NCI-H2171 (cell line): Measurements from ENCODE around the gene CCN5.

Experiments
- DNase-seq: peaks from one replicate; lab custom pipeline; 2025; lab: John Stamatoyannopoulos, UW

Gene CCN5

DNA sequence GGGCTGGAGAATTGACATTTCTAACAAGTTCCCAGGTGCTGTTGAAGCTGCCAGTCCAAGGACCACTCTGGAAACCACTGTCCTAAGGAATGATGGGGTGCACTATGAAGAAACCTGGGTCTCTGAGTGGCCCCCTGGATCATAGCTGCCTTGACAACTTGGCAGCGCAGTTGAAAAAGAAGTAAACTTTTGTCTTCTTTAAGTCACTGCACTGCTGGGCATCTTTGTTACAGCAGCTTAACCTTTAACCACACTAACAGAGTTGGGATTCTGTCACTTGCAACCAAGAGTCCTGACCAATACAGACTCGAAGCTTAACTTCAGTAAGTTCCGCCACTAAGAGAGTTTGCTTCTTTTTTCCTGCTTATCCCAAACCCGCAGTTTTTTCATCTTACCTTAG, 21.9 kb downstream of the CCN5 start:
- no peak for DNase-seq

DNA sequence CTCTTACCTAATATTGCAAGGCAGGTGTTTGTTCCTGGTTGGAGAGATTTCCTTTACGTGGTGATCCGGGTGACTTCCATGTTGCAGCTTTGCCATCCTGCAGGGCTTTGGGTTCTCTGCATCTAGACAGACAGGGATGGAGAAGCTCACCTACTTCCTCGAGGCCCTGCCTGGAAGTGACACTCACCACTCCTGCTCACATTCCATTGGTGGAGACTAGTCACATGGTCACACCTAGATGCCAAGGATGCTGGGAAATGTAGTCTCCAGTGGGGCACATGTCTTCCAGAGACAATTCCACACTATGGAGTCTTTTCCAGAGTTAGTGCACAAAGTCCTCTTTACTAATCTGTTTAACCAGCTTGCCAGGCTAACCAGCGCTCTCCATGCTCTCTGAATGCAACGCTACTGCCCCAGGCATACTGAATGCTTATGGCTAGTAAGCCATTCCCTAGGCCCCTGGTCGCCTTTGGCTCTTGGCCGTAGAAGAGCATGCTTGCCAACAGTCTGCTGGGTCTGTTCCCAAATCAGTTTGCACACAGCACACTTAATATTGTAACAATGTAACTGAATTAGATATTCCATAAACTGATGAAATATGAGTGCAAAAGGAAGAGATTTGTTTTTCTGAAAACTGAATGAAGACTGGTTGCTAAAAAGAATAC, 23.8 kb downstream of the CCN5 start:
- DNase-seq, result peak; percentile 74

DNA sequence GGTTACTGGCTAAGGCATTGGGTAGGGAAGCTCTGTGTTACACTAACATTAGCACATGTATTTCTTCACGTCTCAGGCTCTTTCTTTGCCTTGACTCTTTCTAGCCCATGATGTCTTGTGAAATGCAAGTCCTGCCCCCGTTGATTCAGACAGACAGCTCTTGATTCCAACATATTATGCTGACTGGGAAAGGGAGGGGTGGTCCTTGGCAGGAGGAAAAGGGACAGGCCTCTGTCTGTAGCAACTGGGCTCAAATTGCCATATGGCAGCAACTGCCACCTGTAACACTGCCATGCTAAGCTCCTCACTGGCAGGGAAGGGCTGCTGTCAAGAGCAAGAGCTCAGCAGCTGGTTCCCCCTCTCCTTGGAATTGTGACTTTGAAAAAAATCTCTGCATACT, 24.8 kb downstream of the CCN5 start:
- DNase-seq, result peak; percentile 82

DNA sequence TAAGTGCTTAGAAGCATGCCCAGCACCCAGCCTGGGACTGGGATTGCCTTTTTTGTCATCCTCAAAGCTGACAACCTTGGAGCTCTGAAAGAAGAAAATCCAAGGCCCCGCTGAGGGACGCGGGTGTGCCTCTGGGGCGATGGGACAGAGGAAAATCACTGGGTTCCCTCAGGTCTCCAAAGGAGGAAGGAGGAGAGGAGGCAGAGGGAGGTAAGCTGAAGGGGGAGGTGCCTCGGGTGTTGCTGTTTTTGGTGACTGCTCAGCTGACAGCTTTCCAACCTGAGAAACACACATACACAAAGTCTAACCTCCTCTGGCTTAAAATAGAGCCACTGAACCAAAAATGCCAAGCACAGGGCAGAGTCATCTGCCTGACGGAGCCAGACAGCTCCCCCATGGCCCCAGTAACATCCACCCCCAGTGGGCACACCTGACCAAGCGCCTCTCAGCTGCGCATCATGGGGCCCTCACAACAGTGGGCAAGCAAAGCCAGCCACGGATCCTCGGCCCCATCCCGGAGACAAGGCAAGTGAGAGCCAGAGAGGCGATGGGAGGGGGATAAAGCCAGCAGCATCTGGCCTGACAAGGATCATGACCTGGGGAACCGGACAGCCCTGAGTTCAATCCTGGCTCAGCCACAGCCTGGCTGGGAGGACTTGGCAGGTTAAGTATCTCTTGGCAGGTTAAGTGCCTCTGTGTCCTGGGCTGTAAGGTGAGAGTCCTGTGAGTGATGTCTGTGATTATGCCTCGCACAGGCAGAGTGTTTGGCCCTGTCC, 27.3 kb downstream of the CCN5 start:
- DNase-seq, result no peak

DNA sequence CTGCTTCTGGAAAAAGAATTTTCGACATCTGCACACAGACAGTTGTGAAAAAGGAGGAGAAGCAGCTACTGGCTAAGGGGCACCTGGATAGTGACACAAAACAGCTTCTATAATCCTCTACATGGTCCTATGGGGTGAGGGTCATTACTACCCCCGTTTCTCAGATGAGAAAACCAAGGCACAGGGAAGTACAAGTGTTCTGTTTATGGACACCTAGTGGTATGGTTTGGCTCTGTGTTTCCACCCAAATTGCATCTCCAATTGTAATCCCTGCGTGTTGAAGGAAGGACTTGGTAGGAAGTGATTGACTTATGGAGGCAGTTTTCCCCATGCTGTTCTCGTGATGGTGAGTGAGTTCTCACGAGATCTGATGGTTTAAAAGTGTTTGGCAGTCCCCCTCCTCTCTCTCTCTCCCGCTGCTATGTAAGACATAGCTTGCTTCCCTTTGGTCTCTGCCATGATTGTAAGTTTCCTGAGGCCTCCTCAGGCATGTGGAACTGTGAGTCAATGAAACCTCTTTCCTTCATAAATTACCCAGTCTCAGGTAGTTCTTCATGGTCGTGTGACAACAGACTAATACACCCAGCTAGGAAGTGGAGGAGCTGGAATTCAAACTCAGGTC, 28.0 kb downstream of the CCN5 start:
- no peak for DNase-seq

DNA sequence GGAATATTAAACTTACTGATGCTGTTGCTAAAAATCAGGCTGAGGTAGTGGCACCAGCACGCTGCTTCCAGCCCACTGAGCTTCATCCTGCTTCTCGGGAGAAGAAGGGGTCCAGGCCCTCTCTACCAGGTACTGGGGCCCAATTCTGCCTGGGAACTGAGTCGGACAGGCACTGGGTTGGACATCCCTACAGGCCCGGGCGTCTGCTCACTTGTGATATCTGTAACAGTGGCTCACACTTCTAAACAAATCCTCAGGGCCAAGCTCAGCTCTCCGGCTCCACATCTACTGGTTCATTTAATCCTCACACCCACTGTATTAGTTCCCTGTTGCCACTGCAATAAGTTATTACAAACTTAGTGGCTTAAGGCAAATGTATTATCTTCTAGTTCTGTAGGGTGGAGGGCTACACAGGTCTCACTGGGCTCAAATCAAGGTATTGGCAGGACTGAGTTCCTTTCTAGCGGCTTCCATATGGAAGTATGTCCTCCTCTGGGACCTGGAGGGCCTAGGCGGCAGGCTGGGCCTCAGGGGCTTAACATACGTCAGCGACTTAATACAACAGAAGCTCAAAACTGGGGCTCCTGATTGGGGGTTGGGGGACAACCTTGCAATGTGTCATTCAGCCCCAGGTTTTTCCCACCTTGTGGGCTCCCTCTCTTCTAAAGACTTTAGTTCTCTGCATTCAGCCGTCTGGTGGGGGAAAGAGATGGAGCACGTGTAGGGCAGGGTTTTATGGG, 28.9 kb downstream of the CCN5 start:
- DNase-seq, result no peak

DNA sequence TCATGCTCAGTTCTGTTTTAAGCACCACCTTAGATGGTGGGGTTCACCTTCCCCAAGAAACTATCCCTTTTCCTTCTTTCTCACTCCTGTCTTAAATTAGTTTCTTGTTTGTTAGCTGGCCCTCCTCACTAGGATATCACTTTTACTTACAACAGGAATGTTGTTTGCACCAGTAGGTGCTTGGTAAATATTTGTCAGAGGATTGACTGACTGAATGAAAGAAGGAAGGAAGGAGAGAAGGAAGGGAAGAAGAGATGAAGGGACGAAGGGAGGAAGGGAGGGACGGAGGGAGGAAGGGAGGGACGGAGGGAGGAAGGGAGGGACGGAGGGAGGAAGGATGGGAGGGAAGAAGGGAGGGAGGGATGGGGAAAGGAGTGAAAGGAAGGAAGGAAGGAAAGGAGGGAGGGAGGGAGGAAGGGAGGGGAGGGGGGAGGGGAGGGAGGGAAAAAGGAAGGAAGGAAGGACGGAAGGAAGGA, 30.0 kb downstream of the CCN5 start:
- DNase-seq, result no peak

DNA sequence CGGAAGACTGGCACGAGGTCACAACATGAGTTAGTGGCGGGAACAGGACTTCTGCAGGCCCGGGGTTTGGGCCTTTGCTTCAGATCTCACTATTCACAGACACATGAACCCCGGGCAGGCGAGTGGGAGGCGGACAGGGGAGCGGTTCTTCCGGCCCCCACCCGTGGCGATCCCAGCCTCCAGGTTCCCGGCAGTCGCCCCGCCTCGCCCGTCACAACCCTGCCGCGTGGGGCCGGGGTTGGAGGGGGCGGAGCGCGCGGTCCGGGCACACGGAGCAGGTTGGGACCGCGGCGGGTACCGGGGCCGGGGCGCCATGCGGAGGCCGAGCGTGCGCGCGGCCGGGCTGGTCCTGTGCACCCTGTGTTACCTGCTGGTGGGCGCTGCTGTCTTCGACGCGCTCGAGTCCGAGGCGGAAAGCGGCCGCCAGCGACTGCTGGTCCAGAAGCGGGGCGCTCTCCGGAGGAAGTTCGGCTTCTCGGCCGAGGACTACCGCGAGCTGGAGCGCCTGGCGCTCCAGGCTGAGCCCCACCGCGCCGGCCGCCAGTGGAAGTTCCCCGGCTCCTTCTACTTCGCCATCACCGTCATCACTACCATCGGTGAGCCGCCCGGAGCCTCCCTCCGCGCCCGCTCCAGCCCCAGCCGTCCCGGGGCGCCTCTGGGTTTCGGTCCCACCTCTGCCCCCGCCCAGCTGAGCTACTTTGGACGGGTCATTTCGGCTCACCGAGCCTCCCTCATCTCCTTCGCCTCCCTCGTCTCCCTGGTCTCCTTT, 30.6 kb downstream of the CCN5 start, which contains the start of gene KCNK15:
TSS of gene KCNK15 (plus strand) at position 268 of the 769 bp plus-strand sequence. CDS start at position 314, 46 bp downstream.
- DNase-seq, result no peak

DNA sequence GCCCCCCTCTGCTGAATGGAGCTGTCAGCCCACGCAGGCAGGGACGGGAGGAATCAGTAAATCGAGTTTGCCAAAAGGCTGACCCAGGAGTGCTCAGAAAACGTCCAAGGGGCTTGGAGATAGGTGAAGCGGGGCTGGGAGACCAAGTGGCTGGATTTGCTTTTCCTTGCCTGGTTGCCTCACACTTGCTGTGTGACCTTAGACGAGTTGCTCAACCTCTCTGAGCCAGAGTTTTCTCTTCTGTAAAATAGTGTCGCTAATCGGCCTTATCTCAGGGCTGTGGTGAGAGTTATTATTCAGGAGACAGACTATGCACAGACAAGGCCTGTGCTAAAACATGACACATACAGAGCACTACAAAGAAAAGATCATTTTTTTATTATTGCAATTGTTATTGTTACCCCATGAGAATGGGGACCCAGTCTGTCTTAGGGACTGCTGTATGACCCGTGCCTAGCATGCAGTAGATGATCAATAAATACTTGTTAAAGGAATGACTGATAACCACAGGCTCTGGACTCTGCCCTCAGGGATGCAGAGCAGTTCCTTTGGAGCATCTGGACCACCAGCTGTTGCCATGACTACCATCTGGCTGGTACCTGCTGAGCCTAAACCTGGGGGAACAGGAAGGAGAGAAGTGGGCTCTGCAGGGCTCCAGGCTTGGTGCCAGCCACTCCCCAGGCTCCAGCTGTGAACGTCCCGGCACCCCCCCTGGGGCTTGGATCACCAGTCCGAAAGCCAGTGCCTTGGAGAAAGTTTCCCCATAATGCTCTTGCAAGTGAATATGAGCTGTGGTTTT, 31.4 kb downstream of the CCN5 start:
- peak; percentile 88 for DNase-seq

DNA sequence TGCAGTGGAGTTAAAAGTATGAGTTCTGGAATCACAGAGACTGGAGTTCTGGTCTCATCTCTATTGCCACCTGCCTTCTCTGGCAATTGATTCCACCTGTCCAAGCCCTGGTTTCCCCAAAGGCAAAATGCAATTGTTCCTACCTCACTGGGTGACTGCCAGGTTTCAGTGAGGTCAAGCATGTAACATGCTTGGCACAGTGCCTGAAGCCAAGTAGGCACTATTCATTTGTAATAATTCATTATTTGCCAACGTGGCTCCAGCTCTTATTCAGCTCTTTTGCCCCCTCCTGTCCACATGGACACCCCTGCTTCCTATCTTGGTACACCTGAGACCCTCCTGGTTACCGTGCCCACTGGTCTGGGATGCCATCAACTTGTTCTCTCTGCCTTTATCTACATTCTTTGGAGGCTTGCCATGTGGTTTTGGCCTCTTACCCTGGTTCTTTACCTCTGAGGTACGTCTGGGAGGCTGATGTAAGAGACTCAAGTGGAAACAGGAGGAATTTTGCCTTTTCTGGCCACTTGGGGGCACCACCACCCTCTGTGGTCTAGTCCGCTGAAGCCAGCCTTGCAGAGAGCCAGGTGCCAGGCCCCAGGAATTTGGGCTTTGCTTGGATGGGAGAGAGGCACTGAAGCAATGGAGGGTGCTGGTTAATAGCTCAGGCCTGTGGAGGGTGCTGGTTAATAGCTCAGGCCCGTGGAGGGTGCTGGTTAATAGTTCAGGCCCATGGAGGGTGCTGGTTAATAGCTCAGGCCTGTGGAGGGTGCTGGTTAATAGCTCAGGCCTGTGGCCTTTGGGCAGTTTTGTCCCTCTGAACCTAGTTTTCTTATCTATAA, 32.2 kb downstream of the CCN5 start:
- peak; percentile 88 for DNase-seq

DNA sequence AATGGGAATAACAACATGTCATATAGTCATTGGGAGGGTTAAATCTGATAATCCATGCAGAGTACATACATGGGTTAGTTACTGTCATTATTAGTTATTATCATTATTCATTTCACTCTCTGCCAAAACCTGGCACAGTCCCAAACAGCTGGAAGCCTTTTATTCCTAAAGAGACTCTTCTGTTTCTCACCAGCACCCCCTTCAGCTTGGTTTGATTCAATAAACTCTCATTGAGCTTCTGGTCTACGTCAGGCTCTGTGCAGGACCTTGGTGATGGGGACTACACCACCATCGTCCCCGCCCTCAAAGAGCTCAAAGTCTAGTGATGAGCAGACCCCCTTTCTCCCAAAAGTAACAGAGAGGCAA, 32.8 kb downstream of the CCN5 start:
- no peak for DNase-seq

DNA sequence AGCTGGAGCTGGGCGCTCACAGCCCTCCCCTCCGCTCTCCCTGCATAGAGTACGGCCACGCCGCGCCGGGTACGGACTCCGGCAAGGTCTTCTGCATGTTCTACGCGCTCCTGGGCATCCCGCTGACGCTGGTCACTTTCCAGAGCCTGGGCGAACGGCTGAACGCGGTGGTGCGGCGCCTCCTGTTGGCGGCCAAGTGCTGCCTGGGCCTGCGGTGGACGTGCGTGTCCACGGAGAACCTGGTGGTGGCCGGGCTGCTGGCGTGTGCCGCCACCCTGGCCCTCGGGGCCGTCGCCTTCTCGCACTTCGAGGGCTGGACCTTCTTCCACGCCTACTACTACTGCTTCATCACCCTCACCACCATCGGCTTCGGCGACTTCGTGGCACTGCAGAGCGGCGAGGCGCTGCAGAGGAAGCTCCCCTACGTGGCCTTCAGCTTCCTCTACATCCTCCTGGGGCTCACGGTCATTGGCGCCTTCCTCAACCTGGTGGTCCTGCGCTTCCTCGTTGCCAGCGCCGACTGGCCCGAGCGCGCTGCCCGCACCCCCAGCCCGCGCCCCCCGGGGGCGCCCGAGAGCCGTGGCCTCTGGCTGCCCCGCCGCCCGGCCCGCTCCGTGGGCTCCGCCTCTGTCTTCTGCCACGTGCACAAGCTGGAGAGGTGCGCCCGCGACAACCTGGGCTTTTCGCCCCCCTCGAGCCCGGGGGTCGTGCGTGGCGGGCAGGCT, 35.1 kb downstream of the CCN5 start:
- DNase-seq, result no peak

DNA sequence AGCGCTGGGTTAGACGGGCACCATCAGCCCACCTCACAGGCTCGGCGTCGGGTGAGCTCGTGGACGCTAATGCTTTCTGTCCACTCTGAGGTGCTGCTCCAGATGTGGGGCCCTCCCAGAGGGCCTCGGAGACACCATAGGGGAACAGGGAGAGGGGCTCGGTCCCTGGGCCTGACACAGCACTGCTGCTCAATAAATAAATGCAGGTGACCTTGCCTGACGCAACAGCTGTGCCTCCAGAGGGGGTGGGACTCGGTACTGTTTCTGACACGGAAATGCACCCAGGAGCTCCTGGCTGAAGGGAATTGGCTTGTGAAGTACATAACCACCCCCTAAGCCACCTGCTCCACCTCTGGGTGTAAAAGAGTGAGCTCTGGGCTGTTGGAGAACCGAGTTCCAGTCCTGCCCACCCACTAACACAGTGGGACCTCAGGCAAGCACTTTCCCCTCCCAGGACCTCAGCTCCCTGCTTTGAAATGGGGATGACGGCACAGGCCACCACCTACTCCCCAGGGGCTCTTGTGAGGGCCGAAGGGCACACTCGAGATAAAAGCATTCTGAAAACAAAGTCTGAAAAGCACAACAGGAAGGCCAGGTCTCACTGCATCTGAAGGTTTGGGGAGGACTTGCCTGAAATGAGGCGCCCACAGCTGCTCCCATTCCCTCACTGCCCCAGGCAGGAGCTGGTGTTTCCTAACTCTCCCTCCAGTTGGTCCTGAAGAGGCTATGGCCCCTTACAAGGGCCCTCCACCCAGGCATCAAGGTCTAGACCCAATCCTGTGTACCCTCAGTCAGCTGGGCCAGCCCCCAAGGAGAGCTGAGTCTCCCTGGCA, 37.1 kb downstream of the CCN5 start:
- no peak for DNase-seq

DNA sequence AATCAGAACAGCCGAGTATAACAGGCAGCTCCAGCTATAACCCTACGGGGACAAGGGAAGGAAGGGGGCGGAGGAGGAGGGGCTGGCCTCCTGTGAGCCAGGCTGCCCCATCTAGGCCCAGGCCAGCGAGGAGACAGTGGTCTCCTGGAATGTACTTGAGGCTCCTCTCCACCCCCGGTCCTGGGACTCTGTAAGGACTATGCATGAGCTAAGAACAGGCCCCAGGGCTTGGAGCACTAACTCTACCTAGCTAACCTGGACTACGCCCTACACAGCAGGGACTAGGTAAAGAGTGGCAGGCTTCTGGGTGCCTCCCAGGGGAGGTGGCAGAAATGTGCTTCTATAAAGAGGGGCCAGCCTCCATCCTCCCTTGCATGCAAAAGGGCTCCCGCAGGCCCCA, 39.4 kb downstream of the CCN5 start:
- no peak for DNase-seq

DNA sequence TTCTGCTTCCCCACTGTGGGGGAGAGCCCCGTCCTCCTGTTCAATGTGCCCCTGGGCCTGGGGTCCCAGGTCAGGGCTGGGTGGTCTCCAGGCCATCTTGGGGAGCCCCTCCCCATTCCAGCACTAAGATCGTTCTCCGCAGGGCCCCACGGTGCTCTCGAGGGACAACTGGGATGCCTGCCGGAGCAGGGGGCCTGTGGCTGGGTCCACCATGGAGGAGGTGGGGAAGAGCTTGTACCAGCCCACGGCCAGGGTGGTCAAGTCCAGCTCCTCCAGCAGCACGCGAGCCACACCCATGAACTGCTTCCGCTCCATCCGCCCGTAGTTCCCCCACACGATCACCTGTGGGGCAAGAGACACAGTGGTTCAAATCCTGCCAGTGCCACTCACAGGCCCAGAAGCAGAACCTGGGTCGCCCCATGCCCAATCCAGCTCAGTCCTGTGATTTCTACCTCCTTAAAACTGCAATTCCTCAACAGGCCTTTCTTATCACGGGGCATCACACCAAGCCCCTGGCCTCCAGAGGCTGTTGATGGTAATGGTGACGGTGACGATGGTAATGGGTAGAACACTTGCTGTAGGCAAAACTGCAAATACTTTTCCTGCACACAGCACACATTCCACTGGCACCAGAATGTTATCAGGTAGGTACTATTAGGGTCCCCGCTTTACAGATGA, 41.0 kb downstream of the CCN5 start:
- DNase-seq, result no peak

DNA sequence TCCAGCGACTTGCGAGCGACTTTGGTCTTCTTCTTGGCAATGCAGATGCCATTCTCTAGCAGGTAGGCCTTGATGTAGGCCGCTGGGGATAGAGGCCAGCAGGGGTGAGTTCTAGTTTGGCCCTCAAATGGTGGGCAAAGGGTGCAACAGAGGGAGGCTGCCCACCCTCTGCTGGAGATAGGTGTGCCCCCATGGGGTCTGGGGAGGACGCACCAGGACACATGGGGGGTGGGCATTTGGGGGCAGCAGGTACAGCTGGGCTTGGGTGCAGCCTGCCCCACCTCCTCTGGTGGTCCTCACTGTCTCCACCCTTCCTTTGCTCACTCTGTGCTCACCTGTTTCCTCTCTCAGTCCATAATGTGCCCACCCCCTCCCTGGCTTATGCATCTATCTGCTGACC, 41.8 kb downstream of the CCN5 start:
- no peak for DNase-seq

DNA sequence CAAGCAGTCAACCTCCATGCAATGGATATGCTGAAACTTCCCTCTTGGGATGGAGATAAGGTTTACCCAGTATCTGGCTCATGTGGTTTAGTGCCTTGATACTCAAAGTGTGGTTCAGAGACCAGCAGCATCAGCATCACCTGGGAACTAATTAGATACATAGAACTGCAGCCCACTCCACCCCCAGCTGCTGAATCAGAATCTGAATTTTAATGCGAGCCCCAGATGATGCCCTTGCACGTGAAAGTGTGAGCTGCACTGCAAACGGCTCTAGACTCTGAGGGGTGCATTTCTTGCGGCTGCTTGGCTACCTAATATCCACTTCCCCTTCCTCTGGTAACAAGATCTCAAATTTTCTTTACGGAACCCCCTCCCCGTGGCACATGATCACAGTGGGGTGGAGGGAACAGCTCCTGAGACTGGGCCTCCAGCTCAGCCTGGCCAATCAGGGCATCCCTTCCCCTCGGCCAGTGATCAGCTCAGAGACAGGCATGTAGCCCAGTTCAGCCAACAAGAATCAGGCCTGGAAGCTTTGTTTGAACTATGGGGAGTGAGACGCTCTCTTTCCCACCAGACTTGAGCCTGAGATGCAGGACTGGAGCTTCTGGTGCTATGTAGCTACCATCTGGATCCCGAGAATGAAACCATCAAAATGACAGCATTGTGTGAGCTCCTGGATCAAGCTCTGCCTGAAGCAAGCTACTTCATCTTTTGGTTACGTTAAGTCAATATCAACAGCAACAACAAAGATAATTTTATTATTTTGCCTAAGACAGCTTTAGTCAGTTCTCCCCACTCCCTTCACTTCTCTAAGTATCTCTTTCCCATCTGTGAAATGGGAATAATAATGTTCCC, 43.3 kb downstream of the CCN5 start:
- DNase-seq, result no peak
